Tibial nerve (tissue), 4 donors: ENCODE results near the gene SLC30A9.

Source experiments
- CTCF ChIP-seq, 5 experiments: fragments of 200-600 bp in 3 of 5; fragments of 450-650 bp in 2 of 5; sonication (generic) in 3 of 5; IDR thresholded peaks; one replicate each; pipeline ENCODE4 v1.5.1; 2016 to 2019; ENCODE audit warnings: antibody characterized with exemption in 5 of 5, mild to moderate bottlenecking in 3 of 5, moderate library complexity in 2 of 5
- EP300 ChIP-seq, 2 donors: sonication (generic); formaldehyde crosslinking; IDR thresholded peaks; one replicate each; pipeline ENCODE4 v1.6.1; 2017; ENCODE audit warnings: antibody characterized with exemption in 2 of 2, mild to moderate bottlenecking in 1 of 2
- POLR2A ChIP-seq, 2 donors: fragments of 450-650 bp; IDR thresholded peaks; one replicate each; pipeline ENCODE4 v1.6.1; 2017; ENCODE audit warnings: antibody characterized with exemption in 2 of 2, mild to moderate bottlenecking in 2 of 2, moderate library complexity in 2 of 2

- TF ChIP-seq CTCF (IDR thresholded peaks at IDR 0.05): no peak
- TF ChIP-seq POLR2A (IDR thresholded peaks at IDR 0.05): no peak
- TF ChIP-seq EP300 (IDR thresholded peaks at IDR 0.05): no peak
Observed at GRCh38 chr4:41944089-41944488, 46.2 kb upstream of the SLC30A9 start.
